GM13976 (cell line): Measurements from ENCODE around the gene SHCBP1L.
"Not testable (repeated sequence)": the region's sequence is repeated elsewhere in the genome, so short reads cannot be mapped to it uniquely, and the experiment has no call there.

Experiments
- DNase-seq: peaks from one replicate; pipeline ENCODE4 v3.0.0; 2012; ENCODE audit warnings: low spot score
- CTCF ChIP-seq: IDR thresholded peaks from 2 replicates; pipeline ENCODE4 v1.5.1; 2012; ENCODE audit warnings: borderline replicate concordance, mild to moderate bottlenecking; ENCODE audit not compliant: insufficient read depth; ENCODE audit errors: extremely low read depth, missing control alignments, control extremely low read depth
- in situ Hi-C: fragments of 300-500 bp; cut with MboI; formaldehyde crosslinking; loops from one replicate; pipeline ENCODE4 v1.12.0; 2022; ENCODE audit warnings: low sequenced_read_pairs, mixed read lengths, inconsistent platforms; ENCODE audit not compliant: unreplicated experiment

The SHCBP1L gene

GRCh38 chr1:182909578-182909977 lies 43.4 kb downstream of the SHCBP1L start:
- in situ Hi-C loops, result no loop called here
- no peak for TF ChIP-seq CTCF
- DNase-seq, result no peak

- in situ Hi-C loops, result no loop called here
- TF ChIP-seq CTCF, result no peak
- DNase-seq, result no peak
These were observed 47.6 kb downstream of the SHCBP1L start for GRCh38 chr1:182905321-182905720.

GRCh38 chr1:182901946-182902345 lies 51.0 kb downstream of the SHCBP1L start:
- in situ Hi-C loops, DNase-seq: not testable (repeated sequence)

- no peak for DNase-seq
- no peak for TF ChIP-seq CTCF
- in situ Hi-C loops, result no loop called here
These were observed 55.3 kb downstream of the SHCBP1L start for GRCh38 chr1:182897696-182898095.

GRCh38 chr1:182890927-182891610 lies 61.9 kb downstream of the SHCBP1L start:
- no peak for TF ChIP-seq CTCF
- in situ Hi-C loops, result no loop called here
- DNase-seq, result no peak

GRCh38 chr1:182889997-182890396 lies 63.0 kb downstream of the SHCBP1L start:
- in situ Hi-C loops, result no loop called here
- TF ChIP-seq CTCF, result no peak
- no peak for DNase-seq

- DNase-seq, result no peak
- in situ Hi-C loops, result no loop called here
- no peak for TF ChIP-seq CTCF
These were observed 64.0 kb downstream of the SHCBP1L start for GRCh38 chr1:182888736-182889531.
